Breast epithelium (tissue), 3 donors: ENCODE results near the gene NSMCE1.

Experiments
- POLR2A ChIP-seq: fragments of 450-650 bp; IDR thresholded peaks from one replicate; pipeline ENCODE4 v1.6.1; 2016; ENCODE audit warnings: antibody characterized with exemption, mild to moderate bottlenecking, moderate library complexity
- POLR2AphosphoS5 ChIP-seq, 3 donors: sonication (generic); formaldehyde crosslinking; IDR thresholded peaks; one replicate each; pipeline ENCODE4 v1.6.1; 2017; ENCODE audit warnings: antibody characterized with exemption in 3 of 3
- TF ChIP-seq, protein P1 (sequence below), 3 donors: fragments of 450-650 bp; IDR thresholded peaks; one replicate each; pipeline ENCODE4 v1.5.1; 2016 to 2017; ENCODE audit warnings: antibody characterized with exemption in 3 of 3, mild to moderate bottlenecking in 3 of 3, moderate library complexity in 3 of 3

DNA sequence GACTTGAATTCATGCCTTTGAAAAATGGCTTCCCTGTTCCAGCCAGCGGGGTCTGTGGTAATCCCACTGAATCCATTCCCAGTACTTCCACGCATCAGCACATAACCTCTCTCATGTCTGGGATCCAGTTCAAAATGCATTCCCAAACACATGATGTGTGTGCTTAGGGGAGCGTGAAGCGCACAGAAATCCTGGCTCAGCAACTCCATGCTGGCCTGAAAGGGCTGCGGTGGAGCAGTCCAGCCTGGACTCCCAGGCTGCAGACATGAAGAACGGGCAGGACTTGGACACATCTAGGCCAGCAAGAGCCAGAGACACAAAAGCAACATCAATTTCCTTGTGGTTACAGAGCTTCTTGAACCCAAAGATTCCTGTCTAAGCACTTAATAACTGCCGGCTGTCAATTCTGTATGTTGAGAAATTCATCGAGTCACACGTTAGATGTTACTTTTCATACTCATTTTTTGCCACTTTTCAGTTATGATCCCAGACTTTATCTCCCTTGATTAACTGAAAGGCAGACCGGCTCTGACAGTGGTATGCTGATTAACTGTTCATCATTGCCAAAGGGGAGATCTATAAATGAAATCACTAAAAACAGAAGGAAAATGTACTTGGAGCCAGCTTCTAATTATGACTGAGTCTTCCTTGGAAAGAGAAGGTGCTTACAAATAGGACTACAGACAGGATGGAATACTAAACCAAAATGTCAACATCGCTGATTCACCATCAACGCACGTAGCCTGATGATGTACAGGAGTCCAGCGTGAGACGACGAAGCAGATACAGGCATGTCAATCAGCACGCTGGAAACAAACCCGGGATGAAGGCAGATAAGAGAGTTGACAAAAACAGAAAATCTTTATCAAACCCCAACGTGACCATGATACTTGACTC lies 23.0 kb downstream of the NSMCE1 start:
- TF ChIP-seq, protein P1, sequence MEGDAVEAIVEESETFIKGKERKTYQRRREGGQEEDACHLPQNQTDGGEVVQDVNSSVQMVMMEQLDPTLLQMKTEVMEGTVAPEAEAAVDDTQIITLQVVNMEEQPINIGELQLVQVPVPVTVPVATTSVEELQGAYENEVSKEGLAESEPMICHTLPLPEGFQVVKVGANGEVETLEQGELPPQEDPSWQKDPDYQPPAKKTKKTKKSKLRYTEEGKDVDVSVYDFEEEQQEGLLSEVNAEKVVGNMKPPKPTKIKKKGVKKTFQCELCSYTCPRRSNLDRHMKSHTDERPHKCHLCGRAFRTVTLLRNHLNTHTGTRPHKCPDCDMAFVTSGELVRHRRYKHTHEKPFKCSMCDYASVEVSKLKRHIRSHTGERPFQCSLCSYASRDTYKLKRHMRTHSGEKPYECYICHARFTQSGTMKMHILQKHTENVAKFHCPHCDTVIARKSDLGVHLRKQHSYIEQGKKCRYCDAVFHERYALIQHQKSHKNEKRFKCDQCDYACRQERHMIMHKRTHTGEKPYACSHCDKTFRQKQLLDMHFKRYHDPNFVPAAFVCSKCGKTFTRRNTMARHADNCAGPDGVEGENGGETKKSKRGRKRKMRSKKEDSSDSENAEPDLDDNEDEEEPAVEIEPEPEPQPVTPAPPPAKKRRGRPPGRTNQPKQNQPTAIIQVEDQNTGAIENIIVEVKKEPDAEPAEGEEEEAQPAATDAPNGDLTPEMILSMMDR (IDR thresholded peaks at IDR 0.05), result no peak
- TF ChIP-seq POLR2AphosphoS5 (IDR thresholded peaks at IDR 0.05), result peak; percentile 30 to 71 (median 56)
- TF ChIP-seq POLR2A, result no peak
